Renal cortex interstitium (tissue), 11 donors: ENCODE data around the gene RNF26. TPM values are rescaled to one million over a fixed set of nuclear protein-coding genes. Genes with fewer than 3 reads are reported as not detected.
"Not testable (repeated sequence)": the region's sequence is repeated elsewhere in the genome, so short reads cannot be mapped to it uniquely, and the experiment has no call there.

Source experiments
- DNase-seq, 11 donors: peaks; one replicate each; pipeline ENCODE4 v3.0.0-alpha.2; 2013; ENCODE audit warnings: low read depth in 9 of 11, low spot score in 4 of 11; ENCODE audit errors: extremely low read depth in 1 of 11
- polyA plus RNA-seq, 3 donors: library from polyadenylated mRNA; unstranded; fragments of 120-200 nt; gene quantifications; one replicate each; pipeline ENCODE4 v1.2.1, GENCODE V29; 2013; ENCODE audit not compliant: insufficient read length in 3 of 3

Gene RNF26
- polyA plus RNA-seq, 3 donors: 29.3 to 35.8 (median 33.3) TPM

GRCh38 chr11:119374632-119375336, 40.5 kb downstream of the RNF26 start:
- DNase-seq: no peak

DNA sequence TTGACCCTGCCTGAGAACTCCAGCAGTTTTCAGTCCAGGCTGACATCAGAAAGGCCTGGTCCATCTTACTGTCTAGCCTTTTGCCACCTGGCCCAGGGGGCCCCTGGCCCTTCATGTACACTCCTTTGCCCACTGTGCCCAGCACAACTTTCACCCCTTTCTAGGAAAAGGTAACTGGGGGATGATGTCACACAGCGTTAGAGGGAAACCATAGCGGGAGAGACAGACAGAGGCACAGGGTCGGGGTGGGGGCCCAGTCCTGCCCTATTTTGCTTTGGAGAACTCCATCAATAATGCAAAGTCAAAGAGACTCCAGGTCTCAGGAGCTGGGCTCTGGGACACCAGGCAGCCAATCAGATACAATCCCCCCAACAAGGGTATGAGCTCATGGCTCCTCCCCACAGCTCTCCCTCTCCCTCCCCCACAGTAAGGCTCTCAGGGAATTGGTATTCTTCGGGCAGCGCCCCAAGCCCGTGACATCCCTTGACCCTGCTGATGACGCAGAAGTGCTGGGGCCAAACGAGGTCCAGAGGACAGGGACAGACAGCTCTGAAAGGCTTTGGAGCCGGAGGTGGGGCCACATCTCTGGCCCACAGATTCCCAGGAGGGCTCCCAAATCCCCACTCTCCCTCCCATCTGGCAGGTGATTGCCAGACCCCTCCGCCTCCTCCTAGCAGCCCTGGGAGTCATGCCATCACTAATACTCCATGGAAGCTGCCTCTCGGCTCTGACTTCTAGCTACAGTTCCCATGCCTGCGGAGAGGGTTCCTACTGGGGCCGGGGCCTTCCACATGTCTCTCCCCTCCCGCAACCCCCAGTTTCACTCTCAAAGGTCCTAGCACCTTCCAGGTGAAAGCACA, 41.2 kb downstream of the RNF26 start:
- DNase-seq: no peak

DNA sequence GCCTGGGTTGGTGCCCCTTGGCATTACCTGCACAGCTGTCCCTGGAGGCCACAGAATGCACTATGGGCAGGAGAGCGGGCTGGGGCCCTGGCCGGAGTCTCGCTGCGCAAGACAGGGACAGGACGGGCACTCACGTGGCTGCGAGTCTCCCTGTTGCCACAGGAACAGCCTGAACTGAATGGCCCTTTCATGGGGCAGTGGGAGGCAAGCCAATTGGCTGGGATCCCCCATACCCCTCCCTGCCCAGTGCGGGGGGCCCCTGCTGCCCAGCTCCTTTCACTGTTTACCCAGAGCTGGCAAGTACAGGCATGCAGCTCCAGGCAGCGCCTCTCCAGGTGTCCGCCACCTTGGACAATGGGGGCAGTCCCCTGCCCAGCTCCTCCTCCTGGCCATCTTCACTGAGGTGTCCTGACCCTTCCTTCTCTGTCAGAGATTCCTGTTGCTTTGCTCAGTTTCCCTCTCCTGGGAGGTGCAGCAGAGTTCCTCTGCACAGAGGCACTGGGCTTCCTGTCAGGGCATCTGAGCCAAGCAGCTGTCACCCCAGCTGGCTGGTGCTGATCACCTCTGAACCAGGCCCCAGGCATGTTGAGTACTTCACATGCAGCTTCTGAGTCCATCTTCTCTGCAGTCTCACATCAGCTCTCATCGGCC, 42.0 kb downstream of the RNF26 start:
- no peak for DNase-seq

DNA sequence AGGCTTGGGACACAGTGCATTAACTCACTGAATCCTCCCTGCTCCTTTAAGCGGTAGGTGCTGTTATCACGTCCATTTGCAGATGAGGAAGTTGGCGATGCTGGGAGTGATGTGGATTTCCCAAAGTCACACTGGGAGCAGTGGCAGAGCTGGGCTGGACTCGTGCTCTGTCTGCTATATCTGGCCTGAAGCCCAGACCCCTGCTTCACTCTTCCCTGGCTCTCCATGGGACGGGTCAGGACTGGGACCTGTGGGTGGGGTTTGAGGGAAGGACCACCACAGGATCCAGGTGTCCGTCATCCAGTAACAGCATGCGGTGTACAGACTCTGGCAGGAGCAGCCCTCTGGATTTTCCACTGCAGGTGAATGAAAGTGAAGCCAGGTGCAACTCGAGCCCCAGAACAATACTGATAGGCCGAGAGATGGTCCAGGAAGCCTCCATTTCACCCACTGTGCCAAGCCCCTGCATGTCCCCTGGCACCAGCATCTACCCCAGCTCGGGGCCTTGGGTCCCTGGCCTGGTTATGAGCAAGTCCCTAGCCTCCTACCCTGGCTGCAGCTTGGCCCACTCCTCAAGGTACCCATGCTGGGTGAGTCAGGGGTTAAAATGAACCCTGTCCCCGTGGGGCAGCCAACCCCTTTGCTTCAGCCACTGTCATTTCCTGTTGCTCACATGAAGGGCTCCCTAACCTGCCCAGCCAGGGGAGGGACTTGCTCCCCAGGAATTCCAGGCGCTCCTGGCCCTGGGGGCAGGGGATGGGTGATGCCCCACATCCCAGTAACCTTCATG, 43.0 kb downstream of the RNF26 start:
- no peak for DNase-seq

DNA sequence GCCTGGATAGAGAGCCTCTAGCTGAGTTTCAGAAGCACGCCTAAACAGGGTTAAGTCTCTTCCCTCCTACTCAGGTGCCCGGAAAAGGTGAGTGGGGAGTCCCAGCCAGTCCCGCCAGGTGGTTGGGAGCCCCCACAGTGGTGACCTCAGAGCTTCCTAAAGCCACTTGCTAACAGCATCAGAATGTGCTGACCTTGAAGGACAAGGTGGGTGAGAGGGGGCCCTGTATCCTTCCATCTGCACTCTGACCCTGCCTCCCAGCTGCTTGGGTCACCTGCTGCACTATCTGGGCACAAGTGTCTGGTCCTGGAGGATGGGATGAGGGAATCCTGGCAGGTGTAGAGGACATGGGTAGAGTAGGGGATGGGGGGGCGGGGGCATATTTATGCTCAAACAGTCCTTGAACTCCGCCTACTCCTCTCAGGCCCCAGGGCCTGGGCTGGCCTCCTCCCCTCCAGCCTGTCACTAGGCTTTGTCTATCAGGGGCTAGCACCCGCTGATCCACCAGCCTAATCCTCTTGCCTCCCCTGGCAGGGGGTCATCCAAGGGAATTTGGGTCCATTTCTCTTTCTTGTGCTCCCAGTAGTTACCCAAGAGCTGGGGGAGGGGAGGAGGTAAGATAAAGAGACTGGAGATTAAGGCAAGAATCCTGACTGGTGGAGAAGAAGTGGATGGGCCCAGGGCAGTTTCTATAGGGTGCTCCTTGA, 43.8 kb downstream of the RNF26 start:
- DNase-seq: no peak

- DNase-seq: no peak
Observed at GRCh38 chr11:119378851-119379465, 44.6 kb downstream of the RNF26 start.

DNA sequence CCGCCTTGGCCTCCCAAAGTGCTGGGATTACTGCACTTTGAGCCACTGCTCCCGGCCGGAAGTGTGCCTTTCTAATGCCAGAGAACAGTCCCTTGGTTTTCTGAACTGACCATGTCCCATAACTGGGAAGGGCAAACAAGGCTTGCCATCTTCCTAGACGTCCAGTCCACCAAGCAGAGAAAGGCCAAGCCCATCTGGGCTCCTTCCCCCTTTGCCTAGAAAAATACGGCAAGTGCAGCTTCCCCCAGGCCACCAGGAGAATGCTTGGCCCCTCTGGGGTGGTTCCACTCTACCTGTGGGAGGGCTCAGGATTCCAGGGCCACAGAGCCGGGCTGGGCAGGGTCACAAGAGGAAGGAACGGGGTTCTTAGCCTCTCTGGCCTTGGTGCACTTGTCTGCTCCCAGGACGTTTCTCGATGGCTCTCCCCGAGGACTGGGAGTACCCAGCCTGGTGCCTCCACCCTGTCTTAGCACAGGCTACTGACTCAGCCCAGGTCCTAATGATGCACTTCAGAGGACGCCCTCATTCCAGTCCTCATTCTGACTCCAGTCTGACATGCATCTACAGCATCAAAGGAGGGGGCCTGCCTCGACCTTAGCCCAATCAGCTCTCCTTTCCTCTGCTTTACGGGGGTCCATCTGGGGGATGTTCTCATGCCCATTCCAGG, 46.0 kb downstream of the RNF26 start:
- no peak for DNase-seq

- DNase-seq: no peak
Observed at GRCh38 chr11:119380827-119381180, 46.5 kb downstream of the RNF26 start.

GRCh38 chr11:119381181-119381988, 47.1 kb downstream of the RNF26 start, which contains the start of gene USP2:
TSS of gene USP2 (minus strand) at chr11:119381690. CDS start at chr11:119373480, 8,210 bp downstream.
- peak; percentile 82 to 95 (median 93) for DNase-seq

DNA sequence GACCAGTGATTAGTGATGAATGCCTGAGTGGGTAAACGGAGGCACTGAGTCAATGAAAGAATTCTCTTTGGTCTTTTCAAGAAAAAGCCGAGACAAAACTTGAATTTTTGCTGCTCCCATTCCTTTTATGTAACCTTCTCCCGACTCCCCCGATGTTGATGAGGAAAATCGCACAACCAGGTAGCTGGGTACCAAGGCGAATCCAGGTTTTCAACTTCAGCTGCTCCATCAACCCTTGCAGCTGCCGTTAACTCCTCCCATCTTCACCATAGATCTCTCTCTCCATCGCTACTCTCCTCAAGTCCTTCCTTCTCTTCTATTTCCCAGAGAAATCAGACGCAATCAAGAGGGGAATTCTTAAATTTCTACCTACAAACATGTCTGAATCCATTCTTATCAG, 47.8 kb downstream of the RNF26 start:
- no peak for DNase-seq

DNA sequence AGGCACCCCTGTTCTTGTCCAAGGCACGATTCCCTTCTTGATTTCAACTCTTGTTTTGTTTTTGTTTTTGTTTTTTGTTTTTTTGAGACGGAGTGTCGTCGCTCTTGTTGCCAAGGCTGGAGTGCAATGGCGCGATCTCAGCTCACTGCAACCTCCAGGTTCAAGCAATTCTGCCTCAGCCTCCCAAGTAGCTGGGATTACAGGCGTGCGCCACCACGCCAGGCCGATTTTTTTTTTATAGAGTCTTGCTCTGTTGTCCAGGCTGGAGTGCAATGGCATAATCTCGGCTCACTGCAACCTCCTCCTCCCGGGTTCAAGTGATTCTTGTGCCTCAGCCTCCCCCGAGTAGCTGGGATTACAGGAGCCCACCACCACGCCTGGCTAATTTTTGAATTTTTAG, 48.2 kb downstream of the RNF26 start:
- not testable (repeated sequence) for DNase-seq

DNA sequence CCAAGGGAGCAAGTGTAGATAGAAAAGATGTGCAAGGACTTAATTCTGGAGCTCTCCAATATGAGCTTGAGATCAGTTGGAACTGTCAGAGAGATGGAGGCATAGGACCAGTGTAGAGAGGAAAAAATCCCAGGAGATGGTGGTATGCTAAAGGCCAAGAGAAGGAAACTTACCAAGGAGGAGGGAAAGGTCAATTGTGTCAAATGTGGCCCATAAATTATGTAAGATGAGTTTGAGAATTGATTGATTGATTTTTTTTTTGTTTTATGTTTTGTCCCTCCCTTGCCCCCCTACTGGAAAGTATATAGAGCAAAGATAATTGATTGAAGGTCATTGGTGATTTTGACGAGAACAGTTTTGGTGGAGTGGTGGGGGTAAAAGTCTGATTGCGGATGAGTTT, 50.0 kb downstream of the RNF26 start:
- no peak for DNase-seq

Other genes starting within 250 kb of the RNF26 start
- gene HMBS, start 249.6 kb upstream of the RNF26 start, polyA plus RNA-seq: 10 to 100 TPM; 27.2 to 30.9 (median 30.0) TPM
- 10 to 100 TPM; 58.1 to 59.4 (median 58.1) TPM for gene DPAGT1, start 232.7 kb upstream of the RNF26 start, polyA plus RNA-seq
- gene C2CD2L, start 227.2 kb upstream of the RNF26 start, polyA plus RNA-seq: 10 to 100 TPM in 2 of 3 donors, 1 to 10 TPM in 1; 8.7 to 11.0 (median 10.8) TPM
- 10 to 100 TPM; 28.2 to 42.9 (median 29.1) TPM for gene HINFP, start 212.9 kb upstream of the RNF26 start, polyA plus RNA-seq
- 1 to 10 TPM in 2 of 3 donors, under 1 TPM in 1; 0.72 to 1.2 (median 1.1) TPM for gene ABCG4, start 185.5 kb upstream of the RNF26 start, polyA plus RNA-seq
- 10 to 100 TPM in 2 of 3 donors, 1 to 10 TPM in 1; 8.9 to 15.1 (median 12.0) TPM for gene NLRX1, start 165.8 kb upstream of the RNF26 start, polyA plus RNA-seq
- 10 to 100 TPM; 14.6 to 20.6 (median 17.1) TPM for gene NHERF4, start 149.1 kb upstream of the RNF26 start, polyA plus RNA-seq
- 10 to 100 TPM; 16.6 to 23.2 (median 20.3) TPM for gene CBL, start 128.2 kb upstream of the RNF26 start, polyA plus RNA-seq
- 10 to 100 TPM; 49.2 to 62.0 (median 55.5) TPM for gene MCAM, start 17.4 kb upstream of the RNF26 start, polyA plus RNA-seq
- gene C1QTNF5, start 6.4 kb downstream of the RNF26 start, polyA plus RNA-seq: 10 to 100 TPM; 18.1 to 30.5 (median 23.7) TPM
- not detected for gene MFRP, start 12.2 kb downstream of the RNF26 start, polyA plus RNA-seq
- 10 to 100 TPM in 2 of 3 donors, 1 to 10 TPM in 1; 9.3 to 14.2 (median 11.1) TPM for gene USP2, start 47.2 kb downstream of the RNF26 start, polyA plus RNA-seq
- gene THY1, start 88.6 kb downstream of the RNF26 start, polyA plus RNA-seq: 10 to 100 TPM; 70.0 to 86.0 (median 75.2) TPM